Stimulated activated CD4-positive, alpha-beta T cell treated with anti-CD3 and anti-CD28 coated beads, Interleukin-1b, Interleukin-23, amount 100 ng/mL, for 24 hours (primary cell): ENCODE data around the gene RAB1B.
"Not testable (repeated sequence)": the region's sequence is repeated elsewhere in the genome, so short reads cannot be mapped to it uniquely, and the experiment has no call there.

Experiments used
- DNase-seq, 4 experiments: peaks; one replicate each; pipeline ENCODE4 v3.0.0-alpha.2; 2020; ENCODE audit warnings: low read depth in 4 of 4, low spot score in 1 of 4

Gene RAB1B

DNA sequence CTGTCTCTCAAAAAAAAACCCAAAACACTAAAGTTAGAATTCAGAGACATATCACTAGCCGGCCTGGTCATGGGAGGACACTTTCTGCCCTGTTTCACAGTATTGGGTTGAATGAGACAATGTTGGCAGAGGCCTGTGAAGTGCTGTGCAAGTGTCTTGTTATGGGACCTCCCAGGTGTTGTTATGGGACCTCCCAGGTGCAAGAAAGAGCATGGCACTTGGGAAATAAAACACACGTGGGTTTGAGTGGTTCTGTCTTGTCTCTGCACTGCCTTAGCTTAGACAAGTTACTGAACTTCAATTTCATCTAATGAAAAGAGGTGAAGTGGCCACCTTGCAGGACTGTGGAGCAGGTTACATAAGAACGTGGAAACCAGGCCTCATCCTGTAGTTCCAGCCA lies 28.9 kb upstream of the RAB1B start:
- no peak for DNase-seq

DNA sequence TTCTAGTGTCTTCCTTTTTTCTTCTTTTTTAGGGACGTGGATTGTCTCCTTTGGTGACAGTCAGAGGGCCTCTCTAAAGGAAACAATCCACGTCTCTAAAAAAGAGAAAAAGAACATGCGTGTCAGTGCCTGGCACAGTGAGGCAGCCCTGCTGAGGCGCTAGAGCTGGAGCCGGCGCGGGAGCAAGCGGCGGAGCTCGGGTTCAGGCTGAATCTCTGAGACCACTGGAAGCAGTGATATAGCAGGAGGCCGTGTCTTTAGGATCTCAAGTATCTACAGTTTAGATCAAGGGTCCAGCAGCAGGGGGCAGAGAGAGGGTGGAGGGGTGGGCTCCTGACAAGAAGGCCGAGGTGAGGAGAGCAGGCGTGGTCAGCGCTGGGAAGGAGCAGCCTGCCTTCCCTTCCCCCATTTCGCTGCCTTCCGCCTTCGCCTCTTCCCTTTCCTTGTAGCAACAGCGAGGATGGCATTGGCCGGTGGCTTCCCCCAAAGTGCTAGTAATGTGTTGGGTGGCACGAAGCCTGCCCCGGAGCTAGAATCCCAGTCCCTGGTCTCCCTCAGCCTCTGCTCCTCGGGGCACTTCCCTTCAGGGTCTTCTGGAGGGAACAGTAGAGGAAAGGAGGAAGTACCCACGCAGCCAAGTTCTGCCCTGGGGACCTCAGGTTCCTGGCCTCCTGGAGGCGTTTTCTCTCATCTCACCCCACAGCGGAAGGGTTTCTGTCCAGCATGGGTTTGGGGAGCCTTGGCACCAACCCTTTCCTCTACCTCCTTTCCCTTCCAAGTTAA lies 28.2 kb upstream of the RAB1B start:
- no peak for DNase-seq

DNA sequence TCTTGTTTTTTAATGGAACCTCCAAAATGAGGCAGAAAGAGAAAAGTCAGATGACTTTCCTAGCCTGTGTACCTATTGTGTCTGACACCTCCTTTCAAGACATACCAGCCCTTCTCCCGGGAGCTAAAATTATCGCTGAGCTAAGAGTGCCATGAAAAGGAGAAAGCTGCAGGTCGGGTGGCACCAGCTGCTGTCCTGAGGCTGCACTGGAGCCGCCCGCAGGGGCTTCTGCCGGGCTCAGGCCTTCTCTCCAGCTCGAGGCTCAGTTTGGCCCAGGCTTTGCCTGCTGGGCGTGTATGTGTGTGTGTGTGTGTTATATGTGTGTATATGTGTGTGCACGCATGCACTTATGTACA lies 27.7 kb upstream of the RAB1B start:
- no peak for DNase-seq

DNA sequence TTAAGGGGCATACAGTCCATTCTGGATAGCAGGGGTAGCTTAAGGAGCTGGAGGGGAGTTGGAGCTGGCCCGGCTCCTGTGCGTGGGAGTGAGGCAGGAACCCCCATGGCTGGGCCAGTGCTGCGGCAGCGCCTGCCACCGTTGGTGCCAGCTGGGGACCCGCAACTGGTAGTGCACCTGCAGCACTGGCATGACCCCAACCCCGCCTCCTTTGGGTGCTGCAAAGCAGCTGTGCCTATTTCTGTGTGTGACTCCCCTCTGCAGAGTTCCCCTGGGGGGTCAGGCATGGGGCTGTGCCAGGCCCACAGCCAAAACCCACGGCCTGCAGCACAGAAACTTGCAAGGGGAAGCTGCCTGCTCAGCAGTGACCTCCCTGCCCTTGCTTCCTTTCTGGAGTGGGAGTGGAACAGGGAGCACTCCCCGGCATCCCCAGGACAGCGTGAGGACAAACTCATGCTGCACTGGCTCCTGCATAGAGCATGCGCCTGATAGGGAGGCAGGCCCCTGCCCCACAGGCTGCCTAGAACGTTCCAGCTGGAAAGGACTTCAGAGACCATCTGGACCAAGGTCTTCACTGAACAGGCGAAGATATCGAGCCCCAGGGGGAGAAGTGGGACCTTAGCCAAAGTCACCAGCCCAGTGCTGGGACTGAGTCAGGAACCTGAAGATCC lies 26.2 kb upstream of the RAB1B start:
- no peak for DNase-seq

DNA sequence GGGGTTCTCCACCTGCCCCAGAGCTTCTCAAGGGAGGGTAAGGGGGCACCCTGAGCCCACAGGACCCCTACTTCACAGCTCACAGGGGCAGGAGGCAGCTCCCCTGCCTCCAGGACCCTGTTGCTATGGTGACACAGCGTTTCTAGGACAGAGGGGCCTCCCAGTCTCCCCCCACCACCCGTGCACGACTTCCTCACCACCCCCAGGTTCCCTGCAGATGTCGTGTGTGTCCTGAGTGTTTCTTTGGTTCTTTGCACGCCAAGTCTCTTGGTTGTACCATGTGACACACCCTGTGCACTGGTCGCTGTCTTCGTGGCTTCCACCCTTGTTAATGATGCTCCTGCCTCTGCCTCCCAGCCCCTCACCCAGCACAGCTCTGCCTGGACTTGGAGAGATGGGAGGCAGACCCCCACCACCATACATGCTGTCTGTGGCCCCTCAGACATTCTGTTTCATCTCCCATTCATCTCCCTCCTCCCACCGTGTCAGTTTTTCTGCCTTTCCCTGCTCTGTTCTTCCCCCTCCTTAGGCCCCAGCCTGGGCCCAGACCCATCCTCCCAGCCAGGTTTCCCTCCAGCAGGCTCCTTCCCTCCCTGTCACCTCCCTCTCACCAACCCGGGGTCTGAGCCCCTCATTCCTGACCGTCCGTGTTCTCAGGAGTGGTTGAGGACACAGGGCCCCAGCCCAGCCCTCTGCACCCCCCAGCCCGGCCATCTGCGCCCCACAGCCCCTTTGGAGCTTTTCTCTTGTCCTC lies 24.5 kb upstream of the RAB1B start:
- DNase-seq, result no peak

DNA sequence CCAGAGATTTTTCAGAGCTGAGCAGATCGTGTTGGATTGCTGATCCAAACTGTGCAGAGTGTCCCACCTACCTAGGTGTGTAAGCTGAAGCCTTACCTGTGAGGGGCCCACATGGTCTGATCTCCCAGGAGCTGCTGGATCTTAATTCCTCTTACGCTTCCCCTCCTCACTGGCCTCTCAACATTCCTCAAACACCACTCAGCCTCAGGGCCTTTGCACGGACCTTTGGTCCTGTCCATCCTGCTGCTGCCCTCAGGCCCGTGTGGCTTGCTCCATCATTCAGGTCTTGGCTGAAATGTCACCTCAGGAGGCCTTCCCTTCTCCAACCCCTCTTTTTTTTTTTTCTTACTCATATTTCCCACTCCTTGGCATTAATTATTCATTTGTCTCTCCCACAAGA lies 21.1 kb upstream of the RAB1B start:
- no peak for DNase-seq

DNA sequence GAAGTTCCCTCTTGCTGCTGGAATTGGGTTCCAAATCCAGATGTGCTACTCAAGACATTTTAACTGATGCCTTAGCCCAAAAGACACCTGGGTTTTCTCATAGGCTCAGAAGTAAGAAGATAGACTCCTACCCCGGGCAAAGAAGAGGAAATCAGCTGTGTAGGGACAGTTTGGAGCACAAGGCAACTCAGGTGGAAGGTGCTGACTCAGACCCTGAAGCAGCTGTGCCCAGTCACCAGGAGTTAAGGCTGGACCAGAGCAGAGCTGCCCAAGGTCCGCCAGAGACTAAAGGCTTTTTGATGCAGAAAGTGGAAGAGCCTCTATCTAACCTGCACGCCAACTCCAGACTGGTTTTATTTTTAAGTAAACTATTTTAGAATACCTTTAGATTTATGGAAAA lies 20.6 kb upstream of the RAB1B start:
- no peak for DNase-seq

DNA sequence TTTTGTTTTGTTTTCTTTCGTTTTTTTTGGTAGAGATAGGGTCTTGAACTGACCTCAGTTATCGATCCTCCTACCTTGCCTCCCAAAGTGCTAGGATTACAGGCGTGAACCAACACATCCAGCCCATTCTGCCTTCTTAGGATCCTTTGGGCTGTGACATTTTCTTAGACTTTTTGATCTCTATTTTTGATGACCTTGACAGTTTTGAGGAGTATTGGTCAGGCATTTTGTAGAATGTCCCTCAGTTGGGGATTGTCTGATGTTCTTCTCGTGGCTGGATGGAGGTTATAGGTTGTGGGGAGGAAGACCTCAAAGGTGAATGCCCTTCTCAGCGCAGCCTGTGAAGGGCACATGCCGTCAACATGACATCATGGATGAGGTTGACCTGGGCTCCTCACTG lies 19.5 kb upstream of the RAB1B start:
- DNase-seq, result no peak

DNA sequence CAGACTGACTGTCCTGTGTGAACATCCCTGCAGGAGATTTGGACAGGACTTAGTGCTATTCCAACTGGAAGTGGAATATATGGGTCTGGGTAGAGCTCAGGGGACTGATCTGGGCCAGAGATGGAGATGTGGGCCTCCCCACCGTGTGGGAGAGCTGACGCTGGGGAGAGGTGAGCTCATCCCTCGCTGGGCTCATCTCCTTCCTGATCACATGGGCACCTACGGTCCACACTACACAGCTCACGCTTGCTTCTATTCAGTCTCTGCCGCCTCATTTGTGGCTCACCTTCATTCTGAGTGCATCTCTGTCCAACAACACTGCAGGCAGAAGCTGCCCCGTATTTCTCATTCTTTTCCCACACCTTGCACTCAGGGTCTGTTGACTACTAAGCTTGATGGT lies 16.6 kb upstream of the RAB1B start:
- DNase-seq, result no peak

DNA sequence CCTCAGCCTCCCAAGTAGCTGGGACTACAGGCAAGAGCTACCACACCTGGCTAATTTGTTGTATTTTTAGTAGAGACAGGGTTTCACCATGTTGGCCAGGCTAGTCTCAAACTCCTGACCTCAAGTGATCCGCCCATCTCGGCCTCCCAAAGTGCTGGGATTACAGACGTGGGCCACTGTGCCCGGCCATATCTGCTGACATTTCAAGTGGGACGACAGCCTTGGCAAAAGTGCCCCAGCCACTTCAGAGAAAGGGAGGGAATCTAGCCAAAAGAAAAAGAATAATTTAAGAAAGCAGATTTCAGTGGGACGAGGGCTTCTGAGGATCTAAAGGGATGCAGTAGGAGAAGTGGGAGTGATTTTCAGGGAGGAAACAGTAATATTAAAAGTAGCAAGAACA lies 15.4 kb upstream of the RAB1B start:
- DNase-seq, result not testable (repeated sequence)

DNA sequence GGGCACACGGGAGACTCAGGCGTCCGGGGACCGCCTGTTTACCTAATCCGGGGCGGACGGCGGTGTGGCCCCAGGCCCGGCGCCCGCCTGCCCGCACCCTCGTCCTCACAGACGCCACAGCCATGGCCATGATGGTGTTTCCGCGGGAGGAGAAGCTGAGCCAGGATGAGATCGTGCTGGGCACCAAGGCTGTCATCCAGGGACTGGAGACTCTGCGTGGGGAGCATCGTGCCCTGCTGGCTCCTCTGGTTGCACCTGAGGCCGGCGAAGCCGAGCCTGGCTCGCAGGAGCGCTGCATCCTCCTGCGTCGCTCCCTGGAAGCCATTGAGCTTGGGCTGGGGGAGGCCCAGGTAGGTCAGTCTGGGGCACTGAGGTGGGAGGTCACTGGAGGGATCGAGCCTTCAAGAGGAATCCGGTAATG lies 10.0 kb upstream of the RAB1B start:
- DNase-seq, result no peak

DNA sequence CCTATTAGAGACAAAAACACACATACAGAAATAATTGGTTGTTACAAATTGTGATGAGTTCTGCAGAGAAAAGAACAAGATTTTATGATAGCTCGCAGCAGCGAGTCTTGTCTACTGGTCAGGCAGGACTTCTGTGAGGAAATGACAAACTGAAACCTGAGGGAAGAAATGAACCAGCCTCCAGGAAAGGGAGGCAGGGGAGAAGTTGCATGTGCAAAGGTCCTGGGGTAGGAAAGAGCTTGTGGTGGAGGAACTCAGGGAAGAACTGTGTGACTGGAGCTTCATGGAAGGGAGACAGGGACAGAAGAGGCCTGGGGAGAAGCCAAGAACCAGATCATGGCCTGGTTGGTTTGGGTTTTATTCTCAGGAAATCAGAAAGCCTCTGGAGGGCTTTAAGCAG lies 9.2 kb upstream of the RAB1B start:
- no peak for DNase-seq

DNA sequence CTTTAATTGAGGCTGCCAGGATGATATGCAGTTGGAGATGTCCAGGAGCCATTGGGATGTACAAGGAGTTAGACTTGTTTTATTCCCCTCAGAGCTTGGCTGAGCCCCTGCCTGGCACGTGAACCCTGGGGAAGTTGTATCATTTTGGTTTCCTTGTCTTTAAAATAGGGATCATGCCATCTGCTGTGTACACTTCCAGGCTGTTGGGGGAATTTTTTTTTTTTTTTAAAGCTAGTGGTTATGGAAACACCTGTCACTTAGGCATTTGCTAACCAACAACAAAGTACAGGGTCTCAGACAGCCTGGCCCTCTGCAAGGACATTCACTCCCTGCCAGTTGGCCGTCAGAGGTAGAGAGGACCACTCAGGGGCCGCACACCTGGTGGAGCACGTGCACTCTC lies 8.5 kb upstream of the RAB1B start:
- DNase-seq, result no peak

DNA sequence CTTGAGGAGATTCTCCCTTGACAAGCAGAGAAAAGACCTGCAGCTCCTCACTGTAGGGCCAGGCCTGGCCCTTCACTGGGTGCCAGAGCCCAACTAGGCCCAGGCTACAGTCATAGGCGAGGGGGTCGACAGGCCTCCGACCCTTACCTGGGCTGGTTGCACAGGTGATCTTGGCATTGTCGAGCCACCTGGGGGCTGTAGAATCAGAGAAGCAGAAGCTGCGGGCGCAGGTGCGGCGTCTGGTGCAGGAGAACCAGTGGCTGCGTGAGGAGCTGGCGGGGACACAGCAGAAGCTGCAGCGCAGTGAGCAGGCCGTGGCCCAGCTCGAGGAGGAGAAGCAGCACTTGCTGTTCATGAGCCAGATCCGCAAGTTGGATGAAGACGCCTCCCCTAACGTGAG lies 6.9 kb upstream of the RAB1B start:
- DNase-seq, result no peak

DNA sequence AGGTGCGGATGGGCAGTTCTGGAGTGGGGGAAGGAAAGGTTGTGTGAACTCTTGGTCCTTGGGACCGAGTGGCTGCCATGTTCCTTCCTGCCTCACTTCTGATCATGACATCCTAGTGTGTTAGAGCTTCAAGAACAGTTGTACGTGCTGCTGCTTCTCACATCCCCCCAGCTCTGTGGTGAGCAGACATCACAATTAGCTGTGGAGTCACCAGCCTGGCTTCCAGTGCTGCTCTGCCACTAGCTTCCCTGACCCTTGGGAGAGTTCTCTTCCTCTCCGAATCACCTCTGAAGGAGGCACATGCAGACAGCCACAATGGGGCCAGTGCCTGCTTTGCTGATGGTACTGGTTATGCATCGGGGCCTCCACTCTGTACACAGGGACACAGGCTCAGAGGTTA lies 6.2 kb upstream of the RAB1B start:
- DNase-seq, result no peak

DNA sequence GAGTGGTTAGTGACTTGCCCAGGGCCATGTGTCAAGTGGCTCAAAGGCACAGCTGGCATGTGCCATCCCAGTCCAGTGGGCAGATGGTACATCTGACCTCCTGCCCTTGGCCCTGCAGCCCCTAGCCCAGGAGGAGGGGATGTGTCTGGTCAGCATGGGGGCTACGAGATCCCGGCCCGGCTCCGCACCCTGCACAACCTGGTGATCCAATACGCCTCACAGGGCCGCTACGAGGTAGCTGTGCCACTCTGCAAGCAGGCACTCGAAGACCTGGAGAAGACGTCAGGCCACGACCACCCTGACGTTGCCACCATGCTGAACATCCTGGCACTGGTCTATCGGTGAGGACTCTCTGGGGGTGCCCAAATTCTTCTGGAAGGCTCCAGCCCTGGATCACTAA lies 5.7 kb upstream of the RAB1B start:
- DNase-seq, result no peak

DNA sequence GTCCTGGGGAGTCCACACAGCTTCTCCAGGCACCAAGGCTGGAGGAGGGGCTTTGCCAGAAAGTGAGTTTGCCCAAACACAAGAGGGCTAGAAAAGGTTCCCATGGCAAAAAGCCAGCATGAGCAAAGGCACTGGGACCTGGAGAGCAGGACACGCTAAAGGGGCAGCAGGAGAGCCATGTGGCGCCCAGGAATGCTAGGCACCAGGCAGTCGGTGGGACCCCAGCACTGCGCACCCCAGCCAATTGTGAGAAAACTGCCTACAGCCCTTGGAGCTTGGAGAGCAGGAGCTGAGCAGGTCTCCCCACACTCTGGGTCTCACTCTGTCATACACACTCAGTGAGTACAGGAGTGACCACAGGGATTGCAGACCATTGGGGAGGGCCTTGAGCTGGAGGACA lies 5.2 kb upstream of the RAB1B start:
- DNase-seq, result no peak

DNA sequence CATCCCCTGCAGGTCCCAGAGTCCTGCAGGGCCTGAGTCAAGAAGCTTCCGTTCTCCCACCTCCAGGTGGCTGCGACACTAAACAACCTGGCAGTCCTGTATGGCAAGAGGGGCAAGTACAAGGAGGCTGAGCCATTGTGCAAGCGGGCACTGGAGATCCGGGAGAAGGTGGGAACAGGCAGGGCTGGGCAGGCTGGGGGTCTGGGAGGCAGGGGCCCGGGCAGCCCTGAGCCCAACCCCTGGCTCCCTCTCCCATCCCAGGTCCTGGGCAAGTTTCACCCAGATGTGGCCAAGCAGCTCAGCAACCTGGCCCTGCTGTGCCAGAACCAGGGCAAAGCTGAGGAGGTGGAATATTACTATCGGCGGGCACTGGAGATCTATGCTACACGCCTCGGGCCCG lies 4.7 kb upstream of the RAB1B start:
- no peak for DNase-seq

DNA sequence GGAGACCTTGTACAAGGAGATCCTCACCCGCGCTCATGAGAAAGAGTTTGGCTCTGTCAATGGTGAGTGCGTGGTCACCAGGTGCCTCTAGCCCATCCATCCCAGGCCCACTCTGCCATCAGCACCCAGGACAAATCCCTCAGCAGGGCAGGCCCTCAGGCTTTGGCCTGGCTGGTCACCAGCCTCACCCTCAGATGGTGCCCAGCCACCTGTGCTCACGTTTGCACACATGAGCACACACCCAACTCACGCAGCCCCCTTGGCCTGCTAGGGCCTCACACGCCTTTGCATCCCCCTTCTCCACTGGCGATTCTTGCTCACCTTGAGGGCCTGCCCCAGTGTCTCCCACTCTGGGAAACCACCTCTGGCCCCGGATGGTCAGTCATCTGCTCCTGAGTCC lies 4.1 kb upstream of the RAB1B start:
- no peak for DNase-seq

DNA sequence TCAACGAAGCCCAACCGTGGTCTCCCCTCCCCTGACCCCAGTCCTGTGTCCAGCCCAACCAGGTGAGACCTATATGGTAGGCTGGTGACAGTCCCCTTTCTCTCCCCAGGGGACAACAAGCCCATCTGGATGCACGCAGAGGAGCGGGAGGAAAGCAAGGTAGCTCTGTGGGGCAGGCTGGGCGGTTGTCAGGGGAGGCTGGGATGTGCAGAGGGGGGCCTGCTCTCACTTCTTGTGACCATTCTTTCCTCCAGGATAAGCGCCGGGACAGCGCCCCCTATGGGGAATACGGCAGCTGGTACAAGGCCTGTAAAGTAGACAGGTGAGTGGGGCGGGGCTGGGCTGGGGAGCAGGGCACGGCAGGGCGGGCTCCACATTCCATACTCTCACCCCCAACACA lies 3.5 kb upstream of the RAB1B start:
- peak in 1 of 4 experiments; percentile 35 for DNase-seq

DNA sequence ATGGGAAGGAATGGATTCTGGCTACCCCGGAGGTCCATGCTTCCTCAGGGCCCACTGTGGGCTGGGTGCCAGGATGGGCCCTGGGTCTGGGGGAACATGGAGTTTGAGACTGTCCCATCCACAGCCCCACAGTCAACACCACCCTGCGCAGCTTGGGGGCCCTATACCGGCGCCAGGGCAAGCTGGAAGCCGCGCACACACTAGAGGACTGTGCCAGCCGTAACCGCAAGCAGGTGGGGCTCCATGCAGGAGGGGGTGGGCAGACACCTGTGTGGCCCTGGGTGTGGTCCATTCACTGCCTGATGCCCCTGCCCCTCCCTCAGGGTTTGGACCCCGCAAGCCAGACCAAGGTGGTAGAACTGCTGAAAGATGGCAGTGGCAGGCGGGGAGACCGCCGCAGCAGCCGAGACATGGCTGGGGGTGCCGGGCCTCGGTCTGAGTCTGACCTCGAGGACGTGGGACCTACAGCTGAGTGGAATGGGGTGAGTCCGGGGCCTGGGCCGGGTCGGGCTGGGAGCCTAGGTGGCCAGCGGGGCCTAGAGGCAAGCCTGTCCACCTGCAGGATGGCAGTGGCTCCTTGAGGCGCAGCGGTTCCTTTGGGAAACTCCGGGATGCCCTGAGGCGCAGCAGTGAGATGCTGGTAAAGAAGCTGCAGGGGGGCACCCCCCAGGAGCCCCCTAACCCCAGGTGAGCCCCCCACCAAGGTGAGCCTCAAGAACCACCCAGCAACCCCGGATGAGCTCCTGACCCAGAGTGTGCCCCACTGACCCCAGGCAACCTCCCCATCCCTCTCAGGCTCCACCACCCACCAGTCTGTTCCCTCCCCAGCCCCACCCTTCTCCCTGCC lies 2.7 kb upstream of the RAB1B start:
- DNase-seq, result no peak
